Keratinocyte (primary cell): ENCODE results near the gene GSDMA.

Experiments
- EZH2 ChIP-seq: IDR thresholded peaks from one replicate; pipeline ENCODE4 v1.6.1; 2012; ENCODE audit warnings: inconsistent platforms, mild to moderate bottlenecking, low read length, moderate library complexity
- TF ChIP-seq, protein P1 (sequence below), 3 experiments: IDR thresholded peaks in 1 of 3; conservative IDR thresholded peaks in 1 of 3; optimal IDR thresholded peaks in 1 of 3; 2 replicates in 2 of 3; 3 replicates in 1 of 3; pipeline versions ENCODE3 to v1.5.1; 2011; ENCODE audit warnings: low read length in 3 of 3, mild to moderate bottlenecking in 3 of 3, moderate library complexity in 2 of 3, control low read depth in 1 of 3, inconsistent platforms in 1 of 3; ENCODE audit not compliant: insufficient read depth in 2 of 3; ENCODE audit errors: extremely low read depth in 1 of 3

GRCh38 chr17:39943702-39944392, 19.0 kb upstream of the GSDMA start:
- TF ChIP-seq, protein P1, sequence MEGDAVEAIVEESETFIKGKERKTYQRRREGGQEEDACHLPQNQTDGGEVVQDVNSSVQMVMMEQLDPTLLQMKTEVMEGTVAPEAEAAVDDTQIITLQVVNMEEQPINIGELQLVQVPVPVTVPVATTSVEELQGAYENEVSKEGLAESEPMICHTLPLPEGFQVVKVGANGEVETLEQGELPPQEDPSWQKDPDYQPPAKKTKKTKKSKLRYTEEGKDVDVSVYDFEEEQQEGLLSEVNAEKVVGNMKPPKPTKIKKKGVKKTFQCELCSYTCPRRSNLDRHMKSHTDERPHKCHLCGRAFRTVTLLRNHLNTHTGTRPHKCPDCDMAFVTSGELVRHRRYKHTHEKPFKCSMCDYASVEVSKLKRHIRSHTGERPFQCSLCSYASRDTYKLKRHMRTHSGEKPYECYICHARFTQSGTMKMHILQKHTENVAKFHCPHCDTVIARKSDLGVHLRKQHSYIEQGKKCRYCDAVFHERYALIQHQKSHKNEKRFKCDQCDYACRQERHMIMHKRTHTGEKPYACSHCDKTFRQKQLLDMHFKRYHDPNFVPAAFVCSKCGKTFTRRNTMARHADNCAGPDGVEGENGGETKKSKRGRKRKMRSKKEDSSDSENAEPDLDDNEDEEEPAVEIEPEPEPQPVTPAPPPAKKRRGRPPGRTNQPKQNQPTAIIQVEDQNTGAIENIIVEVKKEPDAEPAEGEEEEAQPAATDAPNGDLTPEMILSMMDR (optimal IDR thresholded peaks at IDR 0.05 in 1 of 3, IDR thresholded peaks at IDR 0.05 in 1 of 3, conservative IDR thresholded peaks at IDR 0.05 in 1 of 3; ENCODE audit: extremely low read depth in 1 of 3, insufficient read depth in 2 of 3, low read length in 3 of 3): no peak
- no peak for TF ChIP-seq EZH2
